Measurements from ENCODE around the gene PKP4. TPM values are rescaled to one million over a fixed set of nuclear protein-coding genes. Genes with fewer than 3 reads are reported as not detected.
"Not testable (repeated sequence)": the region's sequence is repeated elsewhere in the genome, so short reads cannot be mapped to it uniquely, and the experiment has no call there.

The PKP4 gene
- total RNA-seq, 1 donor from 2014 or later = 64.9 TPM

DNA sequence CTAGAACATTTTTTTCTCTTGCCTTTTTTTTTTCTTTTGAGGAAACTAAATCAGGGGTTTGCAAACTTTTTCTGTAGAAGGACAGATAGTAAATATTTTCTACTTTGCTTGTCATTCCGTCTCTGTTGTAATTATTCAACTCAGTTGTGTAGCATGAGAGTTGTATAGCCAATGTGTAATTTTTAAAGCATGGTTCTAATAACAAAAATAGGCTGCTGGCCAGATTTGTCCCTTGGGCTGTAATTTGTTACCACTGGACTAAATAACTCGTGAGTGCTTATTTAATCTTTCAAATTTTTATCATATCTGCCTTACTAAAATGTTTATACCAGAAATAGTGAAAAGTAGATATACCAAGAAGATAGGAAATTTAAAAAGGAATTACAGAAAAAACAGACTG, 43.2 kb upstream of the PKP4 start:
- Mint-ChIP-seq H3K4me1 (ENCODE audit: unreplicated experiment) (no peaks in the 10 kb centered on the region), H3K27ac (ENCODE audit: unreplicated experiment) (no peak overlapping the region), H3K27me3 (ENCODE audit: unreplicated experiment) (no peaks in the 10 kb centered on the region), H3K4me3 (ENCODE audit: unreplicated experiment) (no peak overlapping the region), H3K9me3 (ENCODE audit: unreplicated experiment) (peaks cover 6% of the 10 kb centered on the region), H3K36me3 (ENCODE audit: low read depth, unreplicated experiment) (peaks cover 14% of the 10 kb centered on the region)
- no peak for DNase-seq (ENCODE audit: low spot score)
- TF ChIP-seq, protein P1, sequence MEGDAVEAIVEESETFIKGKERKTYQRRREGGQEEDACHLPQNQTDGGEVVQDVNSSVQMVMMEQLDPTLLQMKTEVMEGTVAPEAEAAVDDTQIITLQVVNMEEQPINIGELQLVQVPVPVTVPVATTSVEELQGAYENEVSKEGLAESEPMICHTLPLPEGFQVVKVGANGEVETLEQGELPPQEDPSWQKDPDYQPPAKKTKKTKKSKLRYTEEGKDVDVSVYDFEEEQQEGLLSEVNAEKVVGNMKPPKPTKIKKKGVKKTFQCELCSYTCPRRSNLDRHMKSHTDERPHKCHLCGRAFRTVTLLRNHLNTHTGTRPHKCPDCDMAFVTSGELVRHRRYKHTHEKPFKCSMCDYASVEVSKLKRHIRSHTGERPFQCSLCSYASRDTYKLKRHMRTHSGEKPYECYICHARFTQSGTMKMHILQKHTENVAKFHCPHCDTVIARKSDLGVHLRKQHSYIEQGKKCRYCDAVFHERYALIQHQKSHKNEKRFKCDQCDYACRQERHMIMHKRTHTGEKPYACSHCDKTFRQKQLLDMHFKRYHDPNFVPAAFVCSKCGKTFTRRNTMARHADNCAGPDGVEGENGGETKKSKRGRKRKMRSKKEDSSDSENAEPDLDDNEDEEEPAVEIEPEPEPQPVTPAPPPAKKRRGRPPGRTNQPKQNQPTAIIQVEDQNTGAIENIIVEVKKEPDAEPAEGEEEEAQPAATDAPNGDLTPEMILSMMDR (IDR thresholded peaks at IDR 0.05; ENCODE audit: unreplicated experiment) = no peak

DNA sequence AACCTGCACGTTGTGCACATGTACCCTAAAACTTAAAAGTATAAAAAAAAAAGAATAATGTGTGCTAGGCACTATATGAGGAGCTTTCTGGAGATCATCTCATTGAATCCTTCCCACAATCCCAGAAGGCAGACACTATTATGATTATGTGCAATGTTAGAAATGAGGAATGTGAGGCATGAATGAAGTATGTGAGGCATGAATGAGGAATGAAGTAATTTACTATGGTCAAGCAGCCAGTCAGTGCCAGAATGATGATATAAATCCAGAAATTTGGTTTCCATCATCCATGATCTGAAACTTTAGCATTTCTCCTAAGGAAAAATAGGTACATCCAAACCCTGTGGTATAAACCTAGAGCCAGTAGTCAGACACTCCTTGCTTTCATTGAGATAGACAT, 42.2 kb upstream of the PKP4 start:
- TF ChIP-seq, protein P1 (IDR thresholded peaks at IDR 0.05; ENCODE audit: unreplicated experiment) = no peak
- peaks cover 14% of the 10 kb centered on the region for H3K36me3 Mint-ChIP-seq (ENCODE audit: low read depth, unreplicated experiment)
- H3K4me3 Mint-ChIP-seq (ENCODE audit: unreplicated experiment) = no peak overlapping the region
- no peaks in the 10 kb centered on the region for H3K27me3 Mint-ChIP-seq (ENCODE audit: unreplicated experiment)
- no peak for DNase-seq (ENCODE audit: low spot score)
- no peak overlapping the region for H3K27ac Mint-ChIP-seq (ENCODE audit: unreplicated experiment)
- H3K4me1 Mint-ChIP-seq (ENCODE audit: unreplicated experiment) = no peaks in the 10 kb centered on the region
- H3K9me3 Mint-ChIP-seq (ENCODE audit: unreplicated experiment) = peaks cover 6% of the 10 kb centered on the region

DNA sequence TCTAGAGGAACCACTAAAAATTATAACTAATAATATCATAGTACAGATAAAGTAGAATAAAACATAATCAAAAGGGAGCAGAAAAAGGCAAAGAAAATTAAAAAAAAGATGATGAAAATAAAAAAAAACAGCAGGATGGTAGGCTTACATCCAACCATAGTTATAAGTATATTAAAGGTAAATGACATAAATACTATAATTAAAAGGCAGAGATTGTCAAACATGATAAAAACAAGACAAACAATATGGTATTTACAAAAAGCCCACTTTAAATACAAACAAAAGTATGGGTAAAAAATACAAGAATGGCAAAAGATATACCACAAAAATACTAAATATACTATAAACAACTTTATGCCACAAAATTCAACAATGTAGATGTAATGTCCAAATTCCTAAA, 24.6 kb upstream of the PKP4 start:
- no peak overlapping the region for H3K4me3 Mint-ChIP-seq (ENCODE audit: unreplicated experiment)
- H3K4me1 Mint-ChIP-seq (ENCODE audit: unreplicated experiment) = no peaks in the 10 kb centered on the region
- TF ChIP-seq, protein P1 (IDR thresholded peaks at IDR 0.05; ENCODE audit: unreplicated experiment) = no peak
- H3K27ac Mint-ChIP-seq (ENCODE audit: unreplicated experiment) = no peak overlapping the region
- H3K9me3 Mint-ChIP-seq (ENCODE audit: unreplicated experiment) = no peaks in the 10 kb centered on the region
- H3K27me3 Mint-ChIP-seq (ENCODE audit: unreplicated experiment) = no peaks in the 10 kb centered on the region
- no peak for DNase-seq (ENCODE audit: low spot score)
- H3K36me3 Mint-ChIP-seq (ENCODE audit: low read depth, unreplicated experiment) = peaks cover 4% of the 10 kb centered on the region

DNA sequence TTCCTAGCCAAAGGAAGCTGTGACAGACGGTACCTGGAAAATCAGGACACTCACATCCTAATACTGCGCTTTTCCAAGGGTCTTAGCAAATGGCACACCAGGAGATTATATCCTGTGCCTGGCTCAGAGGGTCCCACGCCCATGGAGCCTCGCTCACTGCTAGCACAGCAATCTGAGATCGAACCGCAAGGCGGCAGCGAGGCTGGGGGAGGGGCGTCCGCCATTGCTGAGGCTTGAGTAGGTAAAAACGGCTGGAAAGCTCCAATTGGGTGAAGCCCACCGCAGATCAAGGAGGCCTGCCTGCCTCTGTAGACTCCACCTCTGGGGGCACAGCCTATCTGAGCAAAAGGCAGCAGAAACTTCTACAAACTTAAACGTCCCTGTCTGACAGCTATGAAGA, 23.0 kb upstream of the PKP4 start:
- H3K36me3 Mint-ChIP-seq (ENCODE audit: low read depth, unreplicated experiment); H3K27ac Mint-ChIP-seq (ENCODE audit: unreplicated experiment); H3K9me3 Mint-ChIP-seq (ENCODE audit: unreplicated experiment); H3K4me1 Mint-ChIP-seq (ENCODE audit: unreplicated experiment); H3K4me3 Mint-ChIP-seq (ENCODE audit: unreplicated experiment); DNase-seq (ENCODE audit: low spot score); H3K27me3 Mint-ChIP-seq (ENCODE audit: unreplicated experiment): not testable (repeated sequence)

DNA sequence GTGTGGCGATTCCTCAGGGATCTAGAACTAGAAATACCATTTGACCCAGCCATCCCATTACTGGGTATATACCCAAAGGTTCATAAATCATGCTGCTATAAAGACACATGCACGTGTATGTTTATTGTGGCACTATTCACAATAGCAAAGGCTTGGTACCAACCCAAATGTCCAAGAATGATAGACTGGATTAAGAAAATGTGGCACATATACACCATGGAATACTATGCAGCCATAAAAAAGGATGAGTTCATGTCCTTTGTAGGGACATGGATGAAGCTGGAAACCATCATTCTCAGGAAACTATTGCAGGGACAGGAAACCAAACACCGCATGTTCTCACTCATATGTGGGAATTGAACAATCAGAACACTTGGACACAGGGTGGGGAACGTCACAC, 17.7 kb upstream of the PKP4 start:
- H3K4me3 Mint-ChIP-seq (ENCODE audit: unreplicated experiment); H3K27ac Mint-ChIP-seq (ENCODE audit: unreplicated experiment); H3K27me3 Mint-ChIP-seq (ENCODE audit: unreplicated experiment); H3K9me3 Mint-ChIP-seq (ENCODE audit: unreplicated experiment); H3K36me3 Mint-ChIP-seq (ENCODE audit: low read depth, unreplicated experiment); DNase-seq (ENCODE audit: low spot score); H3K4me1 Mint-ChIP-seq (ENCODE audit: unreplicated experiment): not testable (repeated sequence)

DNA sequence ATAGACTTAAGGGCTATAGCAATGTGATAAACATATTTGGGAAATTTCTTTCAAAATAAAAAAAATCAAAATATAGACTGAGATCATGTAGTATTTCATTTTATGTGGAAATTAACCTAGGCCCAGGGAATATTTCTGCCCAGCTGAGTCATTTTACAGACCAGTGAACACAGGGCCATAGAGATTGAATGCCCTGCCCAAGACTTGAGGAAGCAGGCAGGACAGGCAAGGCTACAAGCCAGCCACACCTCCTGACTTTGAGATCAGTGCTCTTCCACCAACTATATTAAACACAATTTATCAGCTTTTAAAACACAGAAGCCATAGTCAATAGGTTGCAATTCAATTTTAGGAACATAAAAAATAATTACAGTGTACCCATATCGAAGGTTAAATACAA, 13.1 kb upstream of the PKP4 start:
- no peak for DNase-seq (ENCODE audit: low spot score)
- TF ChIP-seq, protein P1 (IDR thresholded peaks at IDR 0.05; ENCODE audit: unreplicated experiment) = no peak
- Mint-ChIP-seq H3K27me3 (ENCODE audit: unreplicated experiment) (no peaks in the 10 kb centered on the region), H3K36me3 (ENCODE audit: low read depth, unreplicated experiment) (no peaks in the 10 kb centered on the region), H3K4me1 (ENCODE audit: unreplicated experiment) (peaks cover 8% of the 10 kb centered on the region), H3K27ac (ENCODE audit: unreplicated experiment) (no peak overlapping the region), H3K9me3 (ENCODE audit: unreplicated experiment) (no peaks in the 10 kb centered on the region), H3K4me3 (ENCODE audit: unreplicated experiment) (no peak overlapping the region)

Measured in endothelial cell (in vitro differentiated cells).